Muscle of leg (tissue), 16 donors: ENCODE measurements around the gene OR5H15. TPM values are rescaled to one million over a fixed set of nuclear protein-coding genes. Genes with fewer than 3 reads are reported as not detected.
"Not testable (repeated sequence)": the region's sequence is repeated elsewhere in the genome, so short reads cannot be mapped to it uniquely, and the experiment has no call there.

Experiments used
- DNase-seq: peaks from one replicate; pipeline ENCODE4 v3.0.0; 2013
- H3K27ac ChIP-seq: one replicate; pipeline ENCODE4 v1.5.1; 2013; ENCODE audit warnings: mild to moderate bottlenecking, low read length, control low read depth
- H3K27me3 ChIP-seq: one replicate; pipeline ENCODE4 v1.6.1; 2013; ENCODE audit warnings: low read length; ENCODE audit not compliant: control insufficient read depth, insufficient read depth
- H3K36me3 ChIP-seq: one replicate; pipeline ENCODE4 v1.6.1; 2013; ENCODE audit warnings: low read length; ENCODE audit not compliant: control insufficient read depth, insufficient read depth
- H3K4me1 ChIP-seq: one replicate; pipeline ENCODE4 v1.6.1; 2013; ENCODE audit warnings: low read length; ENCODE audit not compliant: control insufficient read depth, insufficient read depth
- H3K4me3 ChIP-seq: one replicate; pipeline ENCODE4 v1.5.1; 2013; ENCODE audit warnings: low read length, control low read depth
- H3K9me3 ChIP-seq: replicated peaks from 2 replicates; pipeline ENCODE4 v1.6.1; 2013; ENCODE audit warnings: low read depth, low read length; ENCODE audit not compliant: control insufficient read depth
- WGBS: methylation state at CpG from one replicate; pipeline ENCODE4 v1.1.5; 2013; ENCODE audit warnings: missing lambda C conversion rate; ENCODE audit not compliant: insufficient coverage; 5-methylcytosine and 5-hydroxymethylcytosine counted together
- long read RNA-seq, 11 donors: transcript quantifications; one replicate each; lab custom pipeline, GENCODE V29; 2026
- polyA plus RNA-seq, 8 donors: library from polyadenylated mRNA; unstranded; fragments of 120-200 nt; gene quantifications; one replicate each; pipeline versions ENCODE4 v1.2.1 to v1.2.3, GENCODE V29; 2013; ENCODE audit warnings: inconsistent platforms in 1 of 8, low replicate concordance in 1 of 8; ENCODE audit not compliant: insufficient read length in 8 of 8, insufficient read depth in 1 of 8
- total RNA-seq: library from RNA; stranded (reverse); fragments of 120-200 nt; gene quantifications from one replicate; pipeline ENCODE4 v1.2.4, GENCODE V29; 2013

The OR5H15 gene
- total RNA-seq (not detected), polyA plus RNA-seq (not detected)
- long read RNA-seq, donor 1 = 0 reads
- long read RNA-seq, donor 2 = 0 reads
- long read RNA-seq, donor 3 = 0 reads
- long read RNA-seq, donor 4 = 0 reads
- long read RNA-seq, donor 5 = 0 reads
- long read RNA-seq, donor 6 = 0 reads
- long read RNA-seq, donor 7 = 0 reads
- long read RNA-seq, donor 8 = 0 reads
- long read RNA-seq, donor 9 = 0 reads
- long read RNA-seq, donor 10 = 0 reads
- long read RNA-seq, donor 11 = 0 reads

GRCh38 chr3:98166396-98166795 lies at the start of gene OR5H15:
TSS of gene OR5H15 (plus strand) at chr3:98166696. CDS start at chr3:98168700, 2,004 bp downstream.
- Histone ChIP-seq H3K36me3 (no peaks in the 10 kb centered on the region), H3K27ac (no peak within 1 kb of the TSS), H3K4me1 (no peaks in the 10 kb centered on the region), H3K4me3 (no peak within 1 kb of the TSS), H3K9me3 (no peaks in the 10 kb centered on the region), H3K27me3 (no peaks in the 10 kb centered on the region)
- WGBS = no CpG with 5 or more reads among the region's 3 CpGs
- DNase-seq = no peak

DNA sequence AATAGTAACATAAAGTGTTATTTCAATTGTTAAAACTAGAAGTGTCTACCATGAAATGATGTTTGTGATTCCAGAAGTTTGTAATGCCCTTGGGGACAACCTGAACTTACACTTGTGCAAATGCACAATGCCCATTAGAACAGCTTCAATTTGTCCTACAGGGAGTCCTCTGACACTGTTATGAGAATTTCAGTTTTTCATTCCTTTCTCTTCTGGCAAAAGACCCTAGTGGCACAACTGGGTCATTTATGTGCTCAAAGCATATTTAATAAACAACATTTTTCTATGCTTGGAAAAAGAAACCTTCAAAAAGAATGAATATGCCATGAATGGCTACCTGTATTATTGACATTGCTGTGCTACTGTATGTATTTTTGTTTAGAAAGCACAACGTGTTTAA lies 36.1 kb upstream of the OR5H15 start, which contains the start of gene OR5H1:
Gene OR5H1 (plus strand): TSS at position 301 of the 400 bp plus-strand sequence. CDS start 1,977 bp downstream, outside the sequence.
- no CpG with 5 or more reads among the region's 1 CpG for WGBS

GRCh38 chr3:98136631-98137030 lies 29.9 kb upstream of the OR5H15 start:
- H3K4me3 ChIP-seq = no peak overlapping the region
- no peaks in the 10 kb centered on the region for H3K36me3 ChIP-seq
- no peak overlapping the region for H3K27ac ChIP-seq
- no CpG with 5 or more reads among the region's 3 CpGs for WGBS
- H3K4me1 ChIP-seq = no peaks in the 10 kb centered on the region
- no peak for DNase-seq
- H3K27me3 ChIP-seq = no peaks in the 10 kb centered on the region
- H3K9me3 ChIP-seq = no peaks in the 10 kb centered on the region

More for the DNA sequence above, 36.1 kb upstream of the OR5H15 start, which contains the start of gene OR5H1:
- no peak for DNase-seq
- Histone ChIP-seq H3K27me3 (no peaks in the 10 kb centered on the region), H3K27ac (no peak within 1 kb of the TSS), H3K9me3 (no peaks in the 10 kb centered on the region), H3K4me1 (no peaks in the 10 kb centered on the region), H3K36me3 (no peaks in the 10 kb centered on the region), H3K4me3 (no peak within 1 kb of the TSS)

GRCh38 chr3:98137826-98138557 lies 28.5 kb upstream of the OR5H15 start:
- 89% methylated on average over 8 of the region's 23 CpGs for WGBS

GRCh38 chr3:98140531-98140930 lies 26.0 kb upstream of the OR5H15 start:
- Histone ChIP-seq H3K36me3 (no peaks in the 10 kb centered on the region), H3K4me3 (no peak overlapping the region), H3K9me3 (no peaks in the 10 kb centered on the region), H3K27ac (no peak overlapping the region), H3K27me3 (no peaks in the 10 kb centered on the region), H3K4me1 (no peaks in the 10 kb centered on the region)
- DNase-seq = no peak

More at GRCh38 chr3:98137826-98138557, 28.5 kb upstream of the OR5H15 start:
- H3K4me1 ChIP-seq, DNase-seq, H3K4me3 ChIP-seq, H3K36me3 ChIP-seq, H3K9me3 ChIP-seq, H3K27ac ChIP-seq, H3K27me3 ChIP-seq: not testable (repeated sequence)

DNA sequence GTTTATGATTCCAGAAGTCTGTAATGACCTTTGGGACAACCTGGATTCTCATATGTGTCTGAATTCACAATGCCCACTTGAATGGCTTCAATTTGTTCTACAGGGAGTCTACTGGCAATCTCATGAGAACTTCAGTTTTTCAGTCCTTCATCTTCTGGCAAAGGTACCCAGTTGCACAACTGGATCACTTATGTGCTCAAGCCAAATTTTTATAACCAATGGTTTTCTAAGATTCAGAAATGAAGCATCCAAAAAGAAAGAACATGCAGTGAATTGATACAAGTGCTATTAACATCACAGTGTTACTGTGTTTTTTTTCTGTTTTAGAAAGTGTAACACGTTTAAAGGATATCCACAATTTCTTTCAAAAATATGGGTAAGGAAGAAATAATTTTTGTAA lies 19.3 kb upstream of the OR5H15 start, which contains the start of gene OR5H14:
Gene OR5H14 (plus strand): TSS at position 301 of the 400 bp plus-strand sequence. CDS start 1,907 bp downstream, outside the sequence.
- Histone ChIP-seq H3K36me3 (no peaks in the 10 kb centered on the region), H3K4me3 (no peak within 1 kb of the TSS), H3K27ac (no peak within 1 kb of the TSS), H3K9me3 (no peaks in the 10 kb centered on the region), H3K4me1 (no peaks in the 10 kb centered on the region), H3K27me3 (no peaks in the 10 kb centered on the region)
- no CpG with 5 or more reads among the region's 1 CpG for WGBS
- no peak for DNase-seq

GRCh38 chr3:98148751-98149150 lies 17.7 kb upstream of the OR5H15 start:
- Histone ChIP-seq H3K27ac (no peak overlapping the region), H3K27me3 (no peaks in the 10 kb centered on the region), H3K4me3 (no peak overlapping the region), H3K4me1 (no peaks in the 10 kb centered on the region), H3K9me3 (no peaks in the 10 kb centered on the region), H3K36me3 (no peaks in the 10 kb centered on the region)
- DNase-seq = no peak
- no CpG with 5 or more reads among the region's 3 CpGs for WGBS

DNA sequence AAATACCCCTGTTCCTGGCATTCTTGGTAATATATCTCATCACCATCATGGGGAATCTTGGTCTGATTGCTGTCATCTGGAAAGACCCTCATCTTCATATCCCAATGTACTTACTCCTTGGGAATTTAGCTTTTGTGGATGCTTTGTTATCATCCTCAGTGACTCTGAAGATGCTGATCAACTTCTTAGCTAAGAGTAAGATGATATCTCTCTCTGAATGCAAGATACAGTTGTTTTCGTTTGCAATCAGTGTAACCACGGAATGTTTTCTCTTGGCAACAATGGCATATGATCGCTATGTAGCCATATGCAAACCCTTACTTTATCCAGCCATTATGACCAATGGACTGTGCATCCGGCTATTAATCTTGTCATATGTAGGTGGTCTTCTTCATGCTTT lies 17.0 kb upstream of the OR5H15 start:
- not testable (repeated sequence) for H3K9me3 ChIP-seq, H3K36me3 ChIP-seq, DNase-seq, H3K27me3 ChIP-seq, H3K4me1 ChIP-seq, H3K27ac ChIP-seq, H3K4me3 ChIP-seq
- 83% methylated on average over 1 of the region's 4 CpGs for WGBS

GRCh38 chr3:98151241-98151640 lies 15.3 kb upstream of the OR5H15 start:
- no peak overlapping the region for H3K27ac ChIP-seq
- DNase-seq = no peak
- H3K9me3 ChIP-seq = no peaks in the 10 kb centered on the region
- 83% methylated on average over 2 of the region's 5 CpGs for WGBS
- H3K36me3 ChIP-seq = no peaks in the 10 kb centered on the region
- no peaks in the 10 kb centered on the region for H3K4me1 ChIP-seq
- H3K4me3 ChIP-seq = no peak overlapping the region
- H3K27me3 ChIP-seq = no peaks in the 10 kb centered on the region

DNA sequence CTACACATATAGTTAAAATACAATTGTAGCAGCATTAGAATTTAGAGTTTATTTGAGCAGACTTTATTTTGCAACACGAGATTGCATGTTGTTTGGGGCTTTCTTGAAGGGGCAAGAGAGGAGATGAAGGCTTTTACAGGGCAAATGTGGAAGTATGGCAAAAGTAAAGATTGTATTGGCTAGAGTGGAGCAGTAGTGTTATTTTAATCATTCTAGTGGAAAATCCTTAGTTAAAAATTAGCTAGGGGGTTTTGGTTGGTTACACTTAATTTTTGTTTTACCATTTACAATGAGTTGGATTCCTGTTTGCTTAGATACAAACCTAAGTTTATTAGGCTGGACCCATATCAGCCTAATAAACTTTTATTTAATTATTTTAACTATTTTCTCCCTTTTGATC lies 4.6 kb downstream of the OR5H15 start:
- Histone ChIP-seq H3K4me1 (no peaks in the 10 kb centered on the region), H3K27ac (no peak overlapping the region), H3K9me3 (no peaks in the 10 kb centered on the region), H3K4me3 (no peak overlapping the region), H3K36me3 (no peaks in the 10 kb centered on the region), H3K27me3 (no peaks in the 10 kb centered on the region)
- WGBS = 86% methylated on average over 1 of the region's 1 CpG
- DNase-seq = no peak
